HEK293 (cell line): ENCODE data around the gene PCDHA2.
A peak's percentile ranks its signal among the peaks of the same experiment; 100 is the strongest.

Experiments used
- CTCF ChIA-PET: fragments of 350-600 bp; formaldehyde crosslinking; extraction: SDS; loops from one replicate; lab custom pipeline; 2021; ENCODE audit warnings: antibody characterized with exemption; lab: Yijun Ruan, JAX
- POLR2A ChIA-PET: fragments of 300-600 bp; formaldehyde crosslinking; extraction: SDS; loops from one replicate; lab custom pipeline; 2020; ENCODE audit warnings: antibody characterized with exemption, inconsistent platforms; lab: Yijun Ruan, JAX
- H3K27ac ChIP-seq: fragments of 200-500 bp; sonication (Bioruptor generic); 2 replicates; pipeline ENCODE4 v1.5.1; 2014; ENCODE audit warnings: low read depth, low read length, control low read depth, inconsistent platforms; ENCODE audit errors: extremely low read depth
- H3K36me3 ChIP-seq, 2 experiments: fragments of 200-500 bp in 1 of 2; sonication (Bioruptor generic) in 1 of 2; 1 replicate in 1 of 2; 2 replicates in 1 of 2; pipeline ENCODE4 v1.5.1; 2014 to 2017; ENCODE audit warnings: inconsistent platforms in 2 of 2, low read length in 2 of 2; ENCODE audit not compliant: control insufficient read depth in 2 of 2, insufficient read depth in 1 of 2
- H3K4me1 ChIP-seq: fragments of 200-500 bp; sonication (Bioruptor generic); 2 replicates; pipeline ENCODE4 v1.5.1; 2014; ENCODE audit warnings: mild to moderate bottlenecking, low read length, inconsistent platforms; ENCODE audit not compliant: control insufficient read depth, insufficient read depth
- H3K4me3 ChIP-seq: 2 replicates; pipeline ENCODE4 v1.5.1; 2011; ENCODE audit warnings: low read depth, mild to moderate bottlenecking, control low read depth, low read length, moderate library complexity
- H3K9me3 ChIP-seq: fragments of 200-500 bp; sonication (Bioruptor generic); 2 replicates; pipeline ENCODE4 v1.5.1; 2014; ENCODE audit warnings: low read depth, low read length, inconsistent platforms; ENCODE audit not compliant: control insufficient read depth, insufficient read depth
- BCL6B ChIP-seq: fragments of 450-650 bp; formaldehyde crosslinking; IDR thresholded peaks from 2 replicates; pipeline ENCODE4 v1.5.1; 2017; ENCODE audit warnings: missing biosample characterization, missing genetic modification characterization
- GLIS1 ChIP-seq: fragments of 450-650 bp; formaldehyde crosslinking; IDR thresholded peaks from 2 replicates; pipeline ENCODE4 v1.5.1; 2016; ENCODE audit warnings: missing biosample characterization, missing genetic modification characterization
- PRDM1 ChIP-seq: fragments of 450-650 bp; formaldehyde crosslinking; IDR thresholded peaks from 2 replicates; pipeline ENCODE4; 2016; ENCODE audit warnings: missing biosample characterization, missing genetic modification characterization
- SCRT1 ChIP-seq: fragments of 450-650 bp; formaldehyde crosslinking; IDR thresholded peaks from 2 replicates; pipeline ENCODE4 v1.5.1; 2016; ENCODE audit warnings: missing biosample characterization, missing genetic modification characterization, borderline replicate concordance
- SETDB1 ChIP-seq: IDR thresholded peaks from one replicate; pipeline ENCODE4 v1.6.1; 2017; ENCODE audit warnings: mild to moderate bottlenecking, low read length, moderate library complexity, mixed read lengths; ENCODE audit not compliant: insufficient read length
- ZBTB6 ChIP-seq: fragments of 450-650 bp; formaldehyde crosslinking; IDR thresholded peaks from 2 replicates; pipeline ENCODE4 v1.5.1; 2017; ENCODE audit warnings: missing biosample characterization, missing genetic modification characterization
- ZNF16 ChIP-seq: fragments of 450-650 bp; formaldehyde crosslinking; IDR thresholded peaks from 2 replicates; pipeline ENCODE4 v1.5.1; 2016; ENCODE audit warnings: low read depth, missing biosample characterization, missing genetic modification characterization
- ZNF175 ChIP-seq: fragments of 450-650 bp; formaldehyde crosslinking; IDR thresholded peaks from 2 replicates; pipeline ENCODE4 v1.5.1; 2016; ENCODE audit warnings: missing biosample characterization, missing genetic modification characterization
- ZNF274 ChIP-seq, 2 experiments: fragments of 200-500 bp in 1 of 2; fragments of 450-650 bp in 1 of 2; sonication (Bioruptor generic) in 1 of 2; formaldehyde crosslinking in 1 of 2; IDR thresholded peaks; 2 replicates each; pipeline versions ENCODE4 v1.5.1 to v1.6.1; 2014 to 2016; ENCODE audit warnings: borderline replicate concordance in 1 of 2, inconsistent platforms in 1 of 2, low read length in 1 of 2, missing biosample characterization in 1 of 2, missing genetic modification characterization in 1 of 2
- ZNF341 ChIP-seq: fragments of 450-650 bp; formaldehyde crosslinking; IDR thresholded peaks from 2 replicates; pipeline ENCODE4; 2016; ENCODE audit warnings: low read depth, missing biosample characterization, missing genetic modification characterization
- ZNF558 ChIP-seq: fragments of 450-650 bp; formaldehyde crosslinking; IDR thresholded peaks from 2 replicates; pipeline ENCODE4 v1.5.1; 2016; ENCODE audit warnings: missing biosample characterization, missing genetic modification characterization
- ZNF600 ChIP-seq: fragments of 450-650 bp; formaldehyde crosslinking; IDR thresholded peaks from 2 replicates; pipeline ENCODE4 v1.5.1; 2016; ENCODE audit warnings: missing biosample characterization, missing genetic modification characterization
- ZNF654 ChIP-seq: fragments of 450-650 bp; formaldehyde crosslinking; IDR thresholded peaks from 2 replicates; pipeline ENCODE4 v1.5.1; 2016; ENCODE audit warnings: low read depth, missing biosample characterization, missing genetic modification characterization
- ZNF707 ChIP-seq: fragments of 450-650 bp; formaldehyde crosslinking; IDR thresholded peaks from 2 replicates; pipeline ENCODE4 v1.5.1; 2016; ENCODE audit warnings: missing biosample characterization, missing genetic modification characterization
- ZSCAN23 ChIP-seq: fragments of 450-650 bp; formaldehyde crosslinking; IDR thresholded peaks from 2 replicates; pipeline ENCODE4 v1.5.1; 2016; ENCODE audit warnings: missing biosample characterization, missing genetic modification characterization

PCDHA2 gene

DNA sequence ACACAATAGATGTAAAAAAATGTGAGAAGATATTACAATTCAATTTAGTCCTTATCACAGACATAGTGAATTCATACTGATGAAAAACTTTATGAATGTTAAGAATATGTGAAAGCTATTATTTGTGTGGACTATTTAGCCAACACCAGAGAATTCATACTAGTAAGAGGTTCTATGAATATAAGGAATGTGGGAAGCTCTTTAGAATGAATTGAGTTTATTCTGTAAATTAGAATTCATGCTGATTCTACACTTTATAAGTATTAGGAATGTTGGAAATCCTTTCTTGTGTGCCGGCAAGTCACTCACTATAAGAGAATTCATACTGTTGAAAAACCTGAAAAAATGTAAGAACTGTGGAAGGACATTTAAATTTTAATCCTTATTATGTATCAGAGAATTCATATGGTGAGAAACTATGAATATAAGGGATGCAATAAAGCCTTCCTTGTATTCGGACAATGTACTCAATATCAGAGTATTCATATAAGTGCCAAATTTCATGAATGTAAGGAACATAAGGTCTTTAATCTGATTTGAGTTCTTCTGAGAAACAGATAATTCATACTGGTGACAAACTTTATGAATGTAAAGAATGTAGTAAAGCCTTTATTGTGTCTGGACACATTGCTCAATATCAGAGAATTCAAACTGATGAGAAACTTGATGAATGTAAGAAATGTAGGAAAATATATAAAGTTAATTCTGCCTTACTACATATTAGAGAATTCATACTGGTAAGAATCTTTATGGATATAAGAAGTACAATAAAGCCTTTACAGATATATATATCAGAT is 30.3 kb upstream of the PCDHA2 start:
- H3K36me3 ChIP-seq: no peaks in the 10 kb centered on the region
- H3K4me3 ChIP-seq: no peak overlapping the region
- H3K9me3 ChIP-seq: no peaks in the 10 kb centered on the region
- H3K27ac ChIP-seq: no peak overlapping the region
- no peaks in the 10 kb centered on the region for H3K4me1 ChIP-seq
- POLR2A ChIA-PET: no interaction called here
- TF ChIP-seq GLIS1 (tag by site-specific recombination): no peak
- TF ChIP-seq BCL6B (tag by site-specific recombination): no peak
- TF ChIP-seq SETDB1: peak; percentile 99
- no peak for TF ChIP-seq ZSCAN23 (tag by site-specific recombination)
- TF ChIP-seq ZNF274 (IDR thresholded peaks at IDR 0.05; ENCODE audit: low read length): peak; percentile 82
- peak; percentile 95 for TF ChIP-seq ZNF274 (tag by site-specific recombination; IDR thresholded peaks at IDR 0.05; ENCODE audit: borderline replicate concordance)
- no peak for TF ChIP-seq ZNF175 (tag by site-specific recombination)
- TF ChIP-seq, all 188 proteins: peak for 2
- CTCF ChIA-PET: interaction anchor here (1.2 kb wide), 1 partner anchor 57 kb away, joined by 4 read pairs; the partner anchor contains the start of gene PCDHA5

DNA sequence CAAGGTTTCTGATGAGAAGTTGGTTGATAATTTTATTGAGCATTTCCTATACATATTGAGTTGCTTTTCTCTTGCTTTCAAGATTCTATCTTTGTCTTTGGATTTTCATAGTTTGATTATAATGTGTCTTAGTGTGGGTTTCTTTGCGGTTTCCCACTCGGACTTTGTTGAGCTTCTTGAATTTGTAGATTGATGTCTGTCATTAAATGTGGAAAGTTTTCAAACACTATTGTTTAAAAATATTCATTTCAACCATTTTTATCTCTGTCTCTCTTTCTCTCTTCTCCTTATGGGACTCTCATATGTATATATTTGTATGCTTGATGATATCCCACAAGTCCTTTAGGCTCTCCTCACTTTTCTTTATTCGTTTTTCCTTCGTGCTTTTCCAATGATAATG is 27.2 kb upstream of the PCDHA2 start:
- no peak overlapping the region for H3K27ac ChIP-seq
- no peaks in the 10 kb centered on the region for H3K36me3 ChIP-seq
- TF ChIP-seq ZBTB6 (tag by site-specific recombination) (no peak), ZNF558 (peak; percentile 96), SCRT1 (tag by site-specific recombination) (no peak), ZNF654 (no peak)
- H3K4me1 ChIP-seq: no peaks in the 10 kb centered on the region
- CTCF ChIA-PET: no interaction called here
- no peaks in the 10 kb centered on the region for H3K9me3 ChIP-seq
- POLR2A ChIA-PET: no interaction called here
- H3K4me3 ChIP-seq: no peak overlapping the region

GRCh38 chr5:140780512-140780911 is 14.1 kb upstream of the PCDHA2 start:
- CTCF ChIA-PET: no interaction called here
- TF ChIP-seq PRDM1 (no peak), ZNF16 (tag by site-specific recombination) (no peak), ZBTB6 (tag by site-specific recombination) (no peak), ZNF707 (tag by site-specific recombination) (no peak), ZNF341 (tag by site-specific recombination) (no peak), ZNF600 (no peak)

More at GRCh38 chr5:140780512-140780911, 14.1 kb upstream of the PCDHA2 start:
- POLR2A ChIA-PET: no interaction called here
- Histone ChIP-seq H3K36me3 (no peaks in the 10 kb centered on the region), H3K4me1 (no peaks in the 10 kb centered on the region), H3K27ac (no peak overlapping the region), H3K4me3 (no peak overlapping the region), H3K9me3 (no peaks in the 10 kb centered on the region; the same call in 1 of the 2 replicates)
